Fibroblast of mammary gland (primary cell): Measurements from ENCODE around the gene DLG1.
A peak's percentile ranks its signal among the peaks of the same experiment; 100 is the strongest.

Source experiments
- DNase-seq: peaks from one replicate; pipeline ENCODE4 v3.0.0-alpha.2; 2010; ENCODE audit warnings: low read depth
- H3K4me3 ChIP-seq: 2 replicates; pipeline ENCODE4 v1.5.1; 2011; ENCODE audit warnings: low read depth, mild to moderate bottlenecking, low read length, moderate library complexity; ENCODE audit not compliant: control insufficient read depth
- TF ChIP-seq, protein P1 (sequence below): conservative IDR thresholded peaks from 2 replicates; pipeline ENCODE4 v1.5.1; 2011; ENCODE audit warnings: low read depth, low read length, inconsistent platforms; ENCODE audit not compliant: control insufficient read depth, insufficient read depth

DLG1 gene

DNA sequence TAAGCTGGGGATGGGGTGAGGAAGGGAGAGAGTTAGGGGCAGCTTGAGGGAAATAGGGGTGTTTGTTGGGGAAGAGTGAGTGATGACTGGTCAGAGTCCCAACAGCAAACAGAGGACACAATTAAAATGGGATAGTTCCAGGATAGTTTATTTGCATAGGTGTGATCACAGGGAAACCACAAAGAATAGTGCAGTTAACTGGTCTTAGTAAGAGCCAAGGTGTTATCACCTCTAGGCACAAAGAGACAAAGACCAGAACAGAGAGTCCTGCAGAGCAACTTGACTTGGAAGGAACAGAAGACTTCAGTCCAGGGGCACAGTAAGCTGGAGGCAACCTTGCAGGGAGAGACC, 42.1 kb upstream of the DLG1 start:
- TF ChIP-seq, protein P1, sequence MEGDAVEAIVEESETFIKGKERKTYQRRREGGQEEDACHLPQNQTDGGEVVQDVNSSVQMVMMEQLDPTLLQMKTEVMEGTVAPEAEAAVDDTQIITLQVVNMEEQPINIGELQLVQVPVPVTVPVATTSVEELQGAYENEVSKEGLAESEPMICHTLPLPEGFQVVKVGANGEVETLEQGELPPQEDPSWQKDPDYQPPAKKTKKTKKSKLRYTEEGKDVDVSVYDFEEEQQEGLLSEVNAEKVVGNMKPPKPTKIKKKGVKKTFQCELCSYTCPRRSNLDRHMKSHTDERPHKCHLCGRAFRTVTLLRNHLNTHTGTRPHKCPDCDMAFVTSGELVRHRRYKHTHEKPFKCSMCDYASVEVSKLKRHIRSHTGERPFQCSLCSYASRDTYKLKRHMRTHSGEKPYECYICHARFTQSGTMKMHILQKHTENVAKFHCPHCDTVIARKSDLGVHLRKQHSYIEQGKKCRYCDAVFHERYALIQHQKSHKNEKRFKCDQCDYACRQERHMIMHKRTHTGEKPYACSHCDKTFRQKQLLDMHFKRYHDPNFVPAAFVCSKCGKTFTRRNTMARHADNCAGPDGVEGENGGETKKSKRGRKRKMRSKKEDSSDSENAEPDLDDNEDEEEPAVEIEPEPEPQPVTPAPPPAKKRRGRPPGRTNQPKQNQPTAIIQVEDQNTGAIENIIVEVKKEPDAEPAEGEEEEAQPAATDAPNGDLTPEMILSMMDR, result no peak
- DNase-seq, result no peak
- H3K4me3 ChIP-seq, result no peak overlapping the region

DNA sequence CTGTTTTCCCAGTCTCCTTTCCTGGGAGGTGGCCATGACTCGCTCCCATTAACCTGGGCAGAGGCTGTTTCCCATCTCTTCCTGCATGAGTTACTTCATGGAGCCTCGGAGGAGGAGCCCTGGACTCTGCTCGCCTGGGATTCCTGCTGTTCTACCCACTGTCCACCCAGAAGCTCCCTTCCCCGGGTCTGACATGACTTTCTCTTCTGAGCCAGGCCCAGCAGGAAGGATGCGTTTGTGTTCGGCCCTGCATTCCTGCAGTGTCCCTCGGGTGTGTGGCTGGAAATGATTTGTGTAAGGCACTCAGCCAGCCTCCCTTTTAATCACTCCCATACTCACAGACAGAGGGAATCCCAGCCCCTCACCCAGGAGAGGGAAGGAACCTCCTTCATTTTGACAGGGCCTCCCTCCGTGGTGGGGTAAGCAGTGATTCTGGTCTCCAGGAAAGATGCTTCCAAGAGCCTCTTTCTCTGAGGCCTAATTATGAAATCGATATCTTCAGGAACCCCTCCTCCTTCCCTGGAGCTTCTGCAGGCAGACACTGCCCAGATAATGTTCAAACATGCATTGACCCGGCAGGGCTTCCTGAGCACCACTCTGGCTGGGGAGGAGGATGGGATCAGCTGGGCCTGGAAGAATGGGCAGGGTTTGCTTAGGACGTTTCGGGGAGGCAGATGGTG, 41.6 kb upstream of the DLG1 start:
- peak; percentile 78 for DNase-seq
- no peak overlapping the region for H3K4me3 ChIP-seq
- TF ChIP-seq, protein P1, result no peak

DNA sequence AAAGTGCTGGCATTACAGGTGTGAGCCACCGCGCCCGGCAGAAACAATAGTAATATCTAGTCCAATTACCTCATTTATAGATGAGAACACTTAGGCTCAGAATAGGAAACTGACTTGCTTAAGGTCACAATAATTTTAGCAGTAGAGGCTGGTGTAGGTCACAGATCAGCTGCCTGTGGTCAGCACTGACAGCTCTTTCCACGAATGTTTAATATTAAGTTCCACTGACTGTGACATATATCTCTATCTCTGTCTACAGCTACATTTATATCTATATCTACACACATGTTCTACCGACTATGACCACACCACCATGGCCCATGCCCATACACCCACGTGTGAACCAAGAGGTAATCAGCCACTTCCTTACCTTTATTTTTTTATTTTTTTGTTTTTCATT, 40.2 kb upstream of the DLG1 start:
- no peak for DNase-seq
- TF ChIP-seq, protein P1, result no peak
- H3K4me3 ChIP-seq, result no peak overlapping the region

DNA sequence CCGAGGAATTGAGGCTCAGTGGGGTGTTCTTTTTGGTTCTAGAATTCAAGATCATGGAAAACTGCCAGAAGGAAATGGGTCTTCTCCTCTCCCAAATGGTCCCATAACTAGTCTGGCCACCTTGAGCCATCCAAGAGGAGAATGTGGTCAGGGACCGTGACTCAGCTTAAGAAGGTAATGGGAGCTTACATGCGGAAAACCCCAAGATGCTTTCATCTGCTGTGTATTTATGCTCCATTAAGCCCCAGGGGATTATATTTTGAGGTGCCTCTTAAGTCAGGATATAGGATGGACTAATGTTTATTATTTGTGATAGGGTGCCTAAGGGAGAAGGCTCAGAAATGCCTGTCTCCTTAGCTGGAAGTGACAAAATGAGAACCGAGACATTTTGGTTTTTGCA, 39.2 kb upstream of the DLG1 start:
- no peak for DNase-seq
- H3K4me3 ChIP-seq, result no peak overlapping the region
- TF ChIP-seq, protein P1, result no peak

DNA sequence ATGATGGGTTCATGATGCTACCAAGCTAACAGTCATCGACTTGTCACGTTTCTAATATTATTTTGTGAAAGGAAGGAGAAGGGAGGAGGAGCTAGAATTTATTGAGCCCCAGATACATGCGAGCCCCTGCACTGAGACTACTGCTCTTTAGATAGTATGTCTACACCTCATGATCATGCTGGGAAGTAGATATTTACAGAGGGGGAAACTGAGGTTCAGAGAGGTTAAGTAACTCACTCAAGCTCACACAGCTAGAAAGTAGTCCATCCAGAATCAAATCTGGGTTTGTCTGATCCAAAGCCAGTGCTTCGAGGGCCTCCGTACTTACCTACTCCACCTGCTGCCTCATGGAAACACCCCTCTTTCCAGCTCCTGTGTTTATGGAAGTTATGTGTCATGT, 38.8 kb upstream of the DLG1 start:
- TF ChIP-seq, protein P1, result no peak

DNA sequence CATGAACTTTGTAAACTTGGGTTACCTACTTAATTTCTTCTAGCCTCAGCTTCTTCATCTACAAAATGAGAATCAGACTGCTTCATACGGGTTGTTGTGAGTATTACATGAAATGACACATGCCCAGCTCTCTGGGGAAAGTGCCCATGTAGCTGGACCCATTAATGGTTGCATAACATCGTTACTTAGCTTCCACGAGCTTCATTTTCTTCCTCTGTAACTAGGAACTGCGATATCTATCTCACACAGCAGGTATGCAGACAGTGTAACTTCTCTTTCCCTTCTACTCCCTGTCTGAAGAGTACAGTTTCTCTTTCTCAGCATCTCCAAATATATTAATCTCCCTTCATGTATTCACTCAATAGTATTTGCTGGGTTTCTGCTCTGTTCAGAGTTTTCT, 37.9 kb upstream of the DLG1 start:
- no peak for DNase-seq
- TF ChIP-seq, protein P1, result no peak
- no peak overlapping the region for H3K4me3 ChIP-seq

More for the DNA sequence above, 38.8 kb upstream of the DLG1 start:
- DNase-seq, result no peak
- no peak overlapping the region for H3K4me3 ChIP-seq
